ENCODE measurements around the gene FARSB.
"Not testable (repeated sequence)": the region's sequence is repeated elsewhere in the genome, so short reads cannot be mapped to it uniquely, and the experiment has no call there.

FARSB gene
- total RNA-seq = 11.9 to 53.9 (median 29.2) reads per million in 18 experiments

- DNase-seq = peak; percentile 97 to 98
These were observed at the start of gene FARSB for GRCh38 chr2:222655787-222656525. FARSB (minus strand) TSS chr2:222656092; CDS start chr2:222656073, 19 bp downstream.

- DNase-seq = no peak
These were observed 48.0 kb upstream of the FARSB start for GRCh38 chr2:222703886-222704285.

GRCh38 chr2:222703091-222703490 is 47.2 kb upstream of the FARSB start:
- DNase-seq = no peak

GRCh38 chr2:222701721-222702131 is 45.8 kb upstream of the FARSB start:
- DNase-seq = no peak

GRCh38 chr2:222701233-222701632 is 45.3 kb upstream of the FARSB start:
- DNase-seq = no peak

- DNase-seq = no peak
These were observed 42.4 kb upstream of the FARSB start for GRCh38 chr2:222698276-222698675.

- DNase-seq = peak; percentile 15 to 32
These were observed 37.9 kb upstream of the FARSB start for GRCh38 chr2:222693837-222694236.

- DNase-seq = not testable (repeated sequence)
These were observed 37.5 kb upstream of the FARSB start for GRCh38 chr2:222693413-222693812.

GRCh38 chr2:222690564-222691200 is 34.8 kb upstream of the FARSB start:
- peak; percentile 84 for DNase-seq

- DNase-seq = no peak
These were observed 33.4 kb upstream of the FARSB start for GRCh38 chr2:222689322-222689721.

- peak in 1 of 2 donors; percentile 49 for DNase-seq
These were observed 33.0 kb upstream of the FARSB start for GRCh38 chr2:222688917-222689316.

- no peak for DNase-seq
These were observed 30.3 kb upstream of the FARSB start for GRCh38 chr2:222686086-222686750.

GRCh38 chr2:222683805-222684204 is 27.9 kb upstream of the FARSB start:
- no peak for DNase-seq

- peak; percentile 1 to 38 for DNase-seq
These were observed 22.1 kb upstream of the FARSB start for GRCh38 chr2:222677981-222678380.

- peak; percentile 53 to 63 for DNase-seq
These were observed 18.0 kb upstream of the FARSB start for GRCh38 chr2:222673883-222674282.

GRCh38 chr2:222673273-222673672 is 17.4 kb upstream of the FARSB start:
- no peak for DNase-seq

- DNase-seq = no peak
These were observed 16.1 kb upstream of the FARSB start for GRCh38 chr2:222672068-222672401.

- peak; percentile 60 to 80 for DNase-seq
These were observed 15.6 kb upstream of the FARSB start, which contains the start of gene MOGAT1 for GRCh38 chr2:222671259-222672067. MOGAT1 (plus strand) TSS chr2:222671658; CDS start chr2:222671786, 128 bp downstream.

- DNase-seq = no peak
These were observed 14.5 kb upstream of the FARSB start for GRCh38 chr2:222670191-222671038.

- DNase-seq = no peak
These were observed 13.5 kb upstream of the FARSB start for GRCh38 chr2:222669353-222669752.

GRCh38 chr2:222668494-222669154 is 12.7 kb upstream of the FARSB start:
- no peak for DNase-seq
